ENCODE data around the gene USP10. TPM values are rescaled to one million over a fixed set of nuclear protein-coding genes. Genes with fewer than 3 reads are reported as not detected.

Gene USP10
- total and polyA plus RNA-seq, 2 donors from 2014 or later: 36.8 to 79.5 TPM

DNA sequence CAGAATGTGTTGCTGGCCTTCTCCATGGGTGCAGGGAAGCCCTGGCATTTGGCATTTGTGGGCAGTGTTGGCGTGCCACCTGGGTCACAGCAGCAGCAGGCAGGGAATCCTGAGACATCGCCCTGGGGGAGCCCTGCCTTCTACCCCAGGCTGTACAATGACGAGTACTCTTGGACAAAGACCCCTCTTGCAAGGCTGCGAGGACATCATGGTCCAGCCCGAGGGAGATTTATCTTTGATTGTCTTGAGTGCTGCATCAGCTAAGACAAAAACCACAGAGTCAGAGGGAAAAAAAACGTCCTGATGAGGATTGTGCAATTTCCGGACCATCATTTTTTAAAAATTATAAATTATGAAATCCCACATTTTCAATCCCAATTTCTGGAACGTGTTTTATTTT lies 123.7 kb downstream of the USP10 start:
- DNase-seq: no peak

DNA sequence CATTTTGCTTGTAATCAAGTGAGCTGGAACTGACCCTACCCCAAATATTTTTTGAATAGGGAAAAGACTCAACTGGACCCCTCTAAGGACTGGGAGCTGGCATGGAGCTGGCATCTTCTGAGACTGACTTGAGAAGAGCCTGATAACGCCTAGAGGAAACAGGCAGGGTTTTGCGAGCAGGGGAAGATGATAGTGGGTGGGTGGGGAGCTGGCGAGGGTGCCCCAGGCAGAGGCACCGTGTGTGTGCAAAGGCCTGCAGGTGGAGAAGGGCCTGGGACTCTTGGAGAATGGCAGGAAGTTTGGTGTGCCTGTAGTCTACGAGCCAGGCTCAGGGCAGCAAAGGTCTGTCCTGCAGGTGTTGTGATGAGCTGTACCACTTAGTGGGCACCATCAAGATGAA lies 124.1 kb downstream of the USP10 start:
- H3K27me3 ChIP-seq (ENCODE audit: control insufficient read depth, insufficient read depth, low read length): no peaks in the 10 kb centered on the region
- no peaks in the 10 kb centered on the region for H3K36me3 ChIP-seq (ENCODE audit: control insufficient read depth in 2 of 3, insufficient read depth in 3 of 3, low read length in 3 of 3)
- peak overlapping the region; percentile 32 to 41 for H3K27ac ChIP-seq (ENCODE audit: low read depth in 2 of 2, low read length in 2 of 2)
- H3K4me1 ChIP-seq (ENCODE audit: control insufficient read depth in 2 of 3, insufficient read depth in 2 of 3, low read depth in 1 of 3, low read length in 3 of 3): peaks cover 0 to 9% (median 5%) of the 10 kb centered on the region in 3 donors
- H3K9ac ChIP-seq (ENCODE audit: low read length in 3 of 3): peak overlapping the region in 1 of 3 donors; percentile 1
- no peak for FAIRE-seq
- no peaks in the 10 kb centered on the region for H3K9me3 ChIP-seq (ENCODE audit: control insufficient read depth in 2 of 3, insufficient read depth in 1 of 3, low read length in 3 of 3)
- intact Hi-C loops (cut with DNase I): no loop called here
- H3K4me3 ChIP-seq (ENCODE audit: low read length in 3 of 3): no peak overlapping the region
- DNase-seq: no peak
- TF ChIP-seq, protein P1, sequence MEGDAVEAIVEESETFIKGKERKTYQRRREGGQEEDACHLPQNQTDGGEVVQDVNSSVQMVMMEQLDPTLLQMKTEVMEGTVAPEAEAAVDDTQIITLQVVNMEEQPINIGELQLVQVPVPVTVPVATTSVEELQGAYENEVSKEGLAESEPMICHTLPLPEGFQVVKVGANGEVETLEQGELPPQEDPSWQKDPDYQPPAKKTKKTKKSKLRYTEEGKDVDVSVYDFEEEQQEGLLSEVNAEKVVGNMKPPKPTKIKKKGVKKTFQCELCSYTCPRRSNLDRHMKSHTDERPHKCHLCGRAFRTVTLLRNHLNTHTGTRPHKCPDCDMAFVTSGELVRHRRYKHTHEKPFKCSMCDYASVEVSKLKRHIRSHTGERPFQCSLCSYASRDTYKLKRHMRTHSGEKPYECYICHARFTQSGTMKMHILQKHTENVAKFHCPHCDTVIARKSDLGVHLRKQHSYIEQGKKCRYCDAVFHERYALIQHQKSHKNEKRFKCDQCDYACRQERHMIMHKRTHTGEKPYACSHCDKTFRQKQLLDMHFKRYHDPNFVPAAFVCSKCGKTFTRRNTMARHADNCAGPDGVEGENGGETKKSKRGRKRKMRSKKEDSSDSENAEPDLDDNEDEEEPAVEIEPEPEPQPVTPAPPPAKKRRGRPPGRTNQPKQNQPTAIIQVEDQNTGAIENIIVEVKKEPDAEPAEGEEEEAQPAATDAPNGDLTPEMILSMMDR (IDR thresholded peaks at IDR 0.05; ENCODE audit: borderline replicate concordance, extremely low read depth, insufficient read depth): no peak

More for the DNA sequence above, 123.7 kb downstream of the USP10 start:
- Histone ChIP-seq H3K36me3 (ENCODE audit: control insufficient read depth in 2 of 3, insufficient read depth in 3 of 3, low read length in 3 of 3) (no peaks in the 10 kb centered on the region), H3K9me3 (ENCODE audit: control insufficient read depth in 2 of 3, insufficient read depth in 1 of 3, low read length in 3 of 3) (no peaks in the 10 kb centered on the region), H3K9ac (ENCODE audit: low read length in 3 of 3) (no peak overlapping the region), H3K4me3 (ENCODE audit: low read length in 3 of 3) (no peak overlapping the region), H3K4me1 (ENCODE audit: control insufficient read depth in 2 of 3, insufficient read depth in 2 of 3, low read depth in 1 of 3, low read length in 3 of 3) (peaks cover 0 to 9% (median 5%) of the 10 kb centered on the region in 3 donors), H3K27me3 (ENCODE audit: control insufficient read depth, insufficient read depth, low read length) (no peaks in the 10 kb centered on the region), H3K27ac (ENCODE audit: low read depth in 2 of 2, low read length in 2 of 2) (peak overlapping the region in 1 of 2 donors; percentile 32)
- FAIRE-seq: no peak
- intact Hi-C loops (cut with DNase I): no loop called here
- TF ChIP-seq, protein P1 (IDR thresholded peaks at IDR 0.05; ENCODE audit: borderline replicate concordance, extremely low read depth, insufficient read depth): no peak

DNA sequence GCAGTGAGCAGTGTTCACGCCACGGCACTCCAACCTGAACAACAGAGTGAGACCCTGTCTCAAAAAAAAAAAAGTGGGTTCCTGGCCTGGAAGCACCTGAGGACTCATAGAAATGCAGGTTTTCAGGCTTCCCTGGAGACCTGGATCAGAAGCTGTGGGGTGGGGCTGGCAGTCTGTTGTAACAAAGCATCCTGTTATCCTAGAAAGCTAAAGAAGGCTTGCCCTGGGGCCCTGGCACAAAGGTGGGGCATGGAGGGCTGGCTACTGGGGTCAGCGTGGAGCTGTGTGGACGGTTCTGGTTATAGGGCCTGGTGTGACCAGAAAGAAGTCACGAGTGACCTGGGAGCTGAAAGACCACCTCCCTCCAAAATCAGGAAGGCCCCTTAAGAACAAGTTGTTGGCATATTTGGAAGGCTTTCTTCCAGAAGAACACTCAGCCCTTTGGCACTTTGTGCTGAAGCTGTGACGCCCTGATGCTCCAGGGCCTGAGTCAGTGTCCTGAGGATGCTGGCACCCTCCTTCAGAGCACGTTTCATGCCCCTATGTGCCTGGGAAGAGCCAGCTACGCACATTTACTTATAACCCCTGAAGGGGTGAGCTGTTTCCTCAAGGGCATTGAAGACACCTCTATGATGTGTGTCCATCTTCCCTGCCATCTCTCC lies 126.2 kb downstream of the USP10 start:
- TF ChIP-seq, protein P1 (IDR thresholded peaks at IDR 0.05; ENCODE audit: borderline replicate concordance, extremely low read depth, insufficient read depth): no peak
- no peaks in the 10 kb centered on the region for H3K36me3 ChIP-seq (ENCODE audit: control insufficient read depth in 2 of 3, insufficient read depth in 3 of 3, low read length in 3 of 3)
- peaks cover 0 to 4% (median 0%) of the 10 kb centered on the region in 3 donors for H3K4me1 ChIP-seq (ENCODE audit: control insufficient read depth in 2 of 3, insufficient read depth in 2 of 3, low read depth in 1 of 3, low read length in 3 of 3)
- no peak overlapping the region for H3K27ac ChIP-seq (ENCODE audit: low read depth in 2 of 2, low read length in 2 of 2)
- intact Hi-C loops (cut with DNase I): no loop called here
- H3K4me3 ChIP-seq (ENCODE audit: low read length in 3 of 3): no peak overlapping the region
- FAIRE-seq: no peak
- H3K9ac ChIP-seq (ENCODE audit: low read length in 3 of 3): no peak overlapping the region
- no peaks in the 10 kb centered on the region for H3K27me3 ChIP-seq (ENCODE audit: control insufficient read depth, insufficient read depth, low read length)
- no peak for DNase-seq
- H3K9me3 ChIP-seq (ENCODE audit: control insufficient read depth in 2 of 3, insufficient read depth in 1 of 3, low read length in 3 of 3): no peaks in the 10 kb centered on the region
